Measurements from ENCODE around the gene MIER2. TPM values are rescaled to one million over a fixed set of nuclear protein-coding genes. Genes with fewer than 3 reads are reported as not detected.

Gene MIER2
- polyA plus RNA-seq, 2 of the 4 experiments (the other 2 are of a cell fraction) = 8.8 to 11.5 TPM

DNA sequence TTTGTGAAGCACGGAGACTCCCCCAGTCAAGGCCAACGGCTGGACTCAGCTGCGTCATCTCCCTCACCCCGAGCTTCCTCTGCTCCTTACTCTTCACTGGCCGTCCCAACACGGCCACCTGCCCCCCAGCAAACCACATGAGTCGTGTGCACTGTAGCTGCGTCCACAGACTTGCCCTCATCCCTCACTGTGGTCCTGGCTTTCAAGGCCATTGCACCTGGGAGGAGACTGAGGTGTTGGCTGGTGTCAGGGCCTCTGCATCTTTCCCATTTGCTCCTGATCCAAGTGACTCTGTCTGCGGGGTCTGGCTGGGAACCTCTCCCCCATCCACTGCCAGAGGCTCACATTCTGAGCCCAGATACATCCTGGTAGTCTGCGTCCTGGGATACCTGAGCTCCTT lies 64.9 kb downstream of the MIER2 start:
- H3K4me3 ChIP-seq = no peak overlapping the region
- no peak overlapping the region for H3K27ac ChIP-seq
- TF ChIP-seq KDM5A (IDR thresholded peaks at IDR 0.05) = no peak
- no peak for TF ChIP-seq CHD4 (IDR thresholded peaks at IDR 0.05; ENCODE audit: borderline replicate concordance)
- no peak for TF ChIP-seq EP300 (IDR thresholded peaks at IDR 0.05)
- TF ChIP-seq MYC (IDR thresholded peaks at IDR 0.05; ENCODE audit: borderline replicate concordance, low read length) = no peak
- no peak for TF ChIP-seq RNF2 (IDR thresholded peaks at IDR 0.05; ENCODE audit: borderline replicate concordance, low read depth)
- TF ChIP-seq, protein P1, sequence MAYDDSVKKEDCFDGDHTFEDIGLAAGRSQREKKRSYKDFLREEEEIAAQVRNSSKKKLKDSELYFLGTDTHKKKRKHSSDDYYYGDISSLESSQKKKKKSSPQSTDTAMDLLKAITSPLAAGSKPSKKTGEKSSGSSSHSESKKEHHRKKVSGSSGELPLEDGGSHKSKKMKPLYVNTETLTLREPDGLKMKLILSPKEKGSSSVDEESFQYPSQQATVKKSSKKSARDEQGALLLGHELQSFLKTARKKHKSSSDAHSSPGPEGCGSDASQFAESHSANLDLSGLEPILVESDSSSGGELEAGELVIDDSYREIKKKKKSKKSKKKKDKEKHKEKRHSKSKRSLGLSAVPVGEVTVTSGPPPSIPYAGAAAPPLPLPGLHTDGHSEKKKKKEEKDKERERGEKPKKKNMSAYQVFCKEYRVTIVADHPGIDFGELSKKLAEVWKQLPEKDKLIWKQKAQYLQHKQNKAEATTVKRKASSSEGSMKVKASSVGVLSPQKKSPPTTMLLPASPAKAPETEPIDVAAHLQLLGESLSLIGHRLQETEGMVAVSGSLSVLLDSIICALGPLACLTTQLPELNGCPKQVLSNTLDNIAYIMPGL (CRISPR knock-in tag; IDR thresholded peaks at IDR 0.05; ENCODE audit: borderline replicate concordance) = no peak
- no peak for TF ChIP-seq JUNB (IDR thresholded peaks at IDR 0.05)
- TF ChIP-seq, protein P2, sequence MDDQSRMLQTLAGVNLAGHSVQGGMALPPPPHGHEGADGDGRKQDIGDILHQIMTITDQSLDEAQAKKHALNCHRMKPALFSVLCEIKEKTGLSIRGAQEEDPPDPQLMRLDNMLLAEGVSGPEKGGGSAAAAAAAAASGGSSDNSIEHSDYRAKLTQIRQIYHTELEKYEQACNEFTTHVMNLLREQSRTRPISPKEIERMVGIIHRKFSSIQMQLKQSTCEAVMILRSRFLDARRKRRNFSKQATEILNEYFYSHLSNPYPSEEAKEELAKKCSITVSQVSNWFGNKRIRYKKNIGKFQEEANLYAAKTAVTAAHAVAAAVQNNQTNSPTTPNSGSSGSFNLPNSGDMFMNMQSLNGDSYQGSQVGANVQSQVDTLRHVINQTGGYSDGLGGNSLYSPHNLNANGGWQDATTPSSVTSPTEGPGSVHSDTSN (IDR thresholded peaks at IDR 0.05) = no peak
- no peak for TF ChIP-seq HEYL (CRISPR knock-in tag; IDR thresholded peaks at IDR 0.05)
- TF ChIP-seq, protein P3, sequence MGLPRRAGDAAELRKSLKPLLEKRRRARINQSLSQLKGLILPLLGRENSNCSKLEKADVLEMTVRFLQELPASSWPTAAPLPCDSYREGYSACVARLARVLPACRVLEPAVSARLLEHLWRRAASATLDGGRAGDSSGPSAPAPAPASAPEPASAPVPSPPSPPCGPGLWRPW (IDR thresholded peaks at IDR 0.05) = no peak
- no peak for TF ChIP-seq MAZ (IDR thresholded peaks at IDR 0.05; ENCODE audit: borderline replicate concordance, low read depth, low read length)
- TF ChIP-seq RFX5 (IDR thresholded peaks at IDR 0.05) = no peak
- TF ChIP-seq ESRRA (IDR thresholded peaks at IDR 0.05; ENCODE audit: borderline replicate concordance, low read length) = no peak
- TF ChIP-seq NPAS2 (CRISPR knock-in tag; IDR thresholded peaks at IDR 0.05; ENCODE audit: borderline replicate concordance) = no peak
- TF ChIP-seq CHD2 (IDR thresholded peaks at IDR 0.05; ENCODE audit: low read length, partially characterized antibody) = no peak
- ATAC-seq = no peak
- H3K4me2 ChIP-seq = no peak overlapping the region
- no peak for FAIRE-seq
- H3K9me3 ChIP-seq = no peaks in the 10 kb centered on the region
- 100% methylated on average over 4 of the region's 10 CpGs for WGBS (ENCODE audit: missing lambda C conversion rate)
- no peak for DNase-seq (ENCODE audit: low read depth in 1 of 2, low spot score in 1 of 2)
- ChIA-PET POLR2A (no interaction called here), CTCF (interaction anchor here (0.8 to 1.7 kb wide), 2 partner anchors 12 to 16 kb away, joined by 3 to 8 read pairs; no protein-coding TSS in a partner anchor)
- H3K4me1 ChIP-seq = no peaks in the 10 kb centered on the region

DNA sequence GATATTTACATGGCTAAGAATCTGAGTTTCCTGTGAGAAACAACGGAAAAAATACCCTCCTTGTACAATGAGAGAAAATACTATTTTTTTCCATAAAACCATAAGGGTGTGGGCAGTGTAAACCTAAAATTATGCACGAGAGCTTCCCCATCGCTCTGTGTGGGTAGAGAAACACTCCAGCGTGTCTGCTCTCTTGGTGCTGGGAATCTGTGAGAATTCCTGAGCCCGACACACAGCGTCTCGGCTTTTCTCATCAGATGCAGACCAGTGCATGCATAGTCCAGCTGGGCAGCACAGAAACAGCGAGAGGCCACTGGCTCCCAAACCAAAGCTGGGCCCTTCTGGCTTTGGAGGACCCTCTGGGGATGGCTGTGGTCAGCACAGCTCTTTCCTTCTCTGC lies 65.4 kb downstream of the MIER2 start:
- ChIA-PET CTCF (interaction anchor here (0.8 to 1.7 kb wide), 3 partner anchors 11 to 16 kb away, joined by 3 to 8 read pairs (median 3); no protein-coding TSS in a partner anchor), POLR2A (no interaction called here)
- FAIRE-seq (no peak), ATAC-seq (no peak), DNase-seq (ENCODE audit: low read depth in 1 of 2, low spot score in 1 of 2) (no peak)
- Histone ChIP-seq H3K4me1 (no peaks in the 10 kb centered on the region), H3K4me3 (no peak overlapping the region), H3K9me3 (no peaks in the 10 kb centered on the region), H3K4me2 (no peak overlapping the region), H3K27ac (no peak overlapping the region)
- TF ChIP-seq, protein P4, sequence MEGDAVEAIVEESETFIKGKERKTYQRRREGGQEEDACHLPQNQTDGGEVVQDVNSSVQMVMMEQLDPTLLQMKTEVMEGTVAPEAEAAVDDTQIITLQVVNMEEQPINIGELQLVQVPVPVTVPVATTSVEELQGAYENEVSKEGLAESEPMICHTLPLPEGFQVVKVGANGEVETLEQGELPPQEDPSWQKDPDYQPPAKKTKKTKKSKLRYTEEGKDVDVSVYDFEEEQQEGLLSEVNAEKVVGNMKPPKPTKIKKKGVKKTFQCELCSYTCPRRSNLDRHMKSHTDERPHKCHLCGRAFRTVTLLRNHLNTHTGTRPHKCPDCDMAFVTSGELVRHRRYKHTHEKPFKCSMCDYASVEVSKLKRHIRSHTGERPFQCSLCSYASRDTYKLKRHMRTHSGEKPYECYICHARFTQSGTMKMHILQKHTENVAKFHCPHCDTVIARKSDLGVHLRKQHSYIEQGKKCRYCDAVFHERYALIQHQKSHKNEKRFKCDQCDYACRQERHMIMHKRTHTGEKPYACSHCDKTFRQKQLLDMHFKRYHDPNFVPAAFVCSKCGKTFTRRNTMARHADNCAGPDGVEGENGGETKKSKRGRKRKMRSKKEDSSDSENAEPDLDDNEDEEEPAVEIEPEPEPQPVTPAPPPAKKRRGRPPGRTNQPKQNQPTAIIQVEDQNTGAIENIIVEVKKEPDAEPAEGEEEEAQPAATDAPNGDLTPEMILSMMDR (IDR thresholded peaks at IDR 0.05) = no peak
- TF ChIP-seq TFCP2L1 (CRISPR knock-in tag; IDR thresholded peaks at IDR 0.05) (no peak), KDM1A (IDR thresholded peaks at IDR 0.05; ENCODE audit: low read depth) (no peak), CEBPB (IDR thresholded peaks at IDR 0.05) (no peak), SREBF2 (IDR thresholded peaks at IDR 0.05) (no peak)
- TF ChIP-seq, protein P5, sequence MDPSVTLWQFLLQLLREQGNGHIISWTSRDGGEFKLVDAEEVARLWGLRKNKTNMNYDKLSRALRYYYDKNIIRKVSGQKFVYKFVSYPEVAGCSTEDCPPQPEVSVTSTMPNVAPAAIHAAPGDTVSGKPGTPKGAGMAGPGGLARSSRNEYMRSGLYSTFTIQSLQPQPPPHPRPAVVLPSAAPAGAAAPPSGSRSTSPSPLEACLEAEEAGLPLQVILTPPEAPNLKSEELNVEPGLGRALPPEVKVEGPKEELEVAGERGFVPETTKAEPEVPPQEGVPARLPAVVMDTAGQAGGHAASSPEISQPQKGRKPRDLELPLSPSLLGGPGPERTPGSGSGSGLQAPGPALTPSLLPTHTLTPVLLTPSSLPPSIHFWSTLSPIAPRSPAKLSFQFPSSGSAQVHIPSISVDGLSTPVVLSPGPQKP (IDR thresholded peaks at IDR 0.05; ENCODE audit: low read depth, low read length) = no peak
- 96% methylated on average over 8 of the region's 8 CpGs for WGBS (ENCODE audit: missing lambda C conversion rate)

All from A549 (cell line).